ENCODE results near the gene ATP2C2. TPM values are rescaled to one million over a fixed set of nuclear protein-coding genes. Genes with fewer than 3 reads are reported as not detected.
A peak's percentile ranks its signal among the peaks of the same experiment; 100 is the strongest.

The ATP2C2 gene
- total RNA-seq, 4 donors from 2014 or later = 1.3 TPM; not detected in 3

DNA sequence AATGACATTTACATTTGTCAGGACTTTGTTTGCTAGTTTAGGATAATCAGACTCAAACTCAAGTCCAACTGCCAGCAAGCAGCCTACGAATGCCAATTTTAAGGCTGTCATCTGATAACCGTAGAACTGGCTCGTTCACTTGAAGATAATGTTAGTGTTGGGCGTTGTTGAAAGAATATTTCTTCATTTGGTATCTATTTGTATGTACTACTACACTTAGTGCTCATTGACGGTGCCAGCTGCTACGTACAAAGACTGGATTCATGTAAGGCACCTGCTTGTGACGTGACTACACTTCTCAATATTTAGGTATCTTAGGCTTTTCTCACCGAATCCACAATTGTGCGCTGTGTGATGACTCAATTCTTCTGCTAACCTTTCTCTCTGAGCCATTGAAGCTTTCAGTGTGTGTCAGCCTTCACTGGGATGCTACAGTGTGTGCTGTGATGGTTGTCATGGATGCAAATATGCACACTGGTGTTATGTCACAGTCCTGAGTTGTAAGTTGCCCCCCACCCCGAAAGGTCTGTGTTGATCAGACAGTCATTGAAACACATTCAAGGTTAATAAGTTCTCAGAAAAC lies 5.7 kb downstream of the ATP2C2 start:
- TF ChIP-seq, protein P1, sequence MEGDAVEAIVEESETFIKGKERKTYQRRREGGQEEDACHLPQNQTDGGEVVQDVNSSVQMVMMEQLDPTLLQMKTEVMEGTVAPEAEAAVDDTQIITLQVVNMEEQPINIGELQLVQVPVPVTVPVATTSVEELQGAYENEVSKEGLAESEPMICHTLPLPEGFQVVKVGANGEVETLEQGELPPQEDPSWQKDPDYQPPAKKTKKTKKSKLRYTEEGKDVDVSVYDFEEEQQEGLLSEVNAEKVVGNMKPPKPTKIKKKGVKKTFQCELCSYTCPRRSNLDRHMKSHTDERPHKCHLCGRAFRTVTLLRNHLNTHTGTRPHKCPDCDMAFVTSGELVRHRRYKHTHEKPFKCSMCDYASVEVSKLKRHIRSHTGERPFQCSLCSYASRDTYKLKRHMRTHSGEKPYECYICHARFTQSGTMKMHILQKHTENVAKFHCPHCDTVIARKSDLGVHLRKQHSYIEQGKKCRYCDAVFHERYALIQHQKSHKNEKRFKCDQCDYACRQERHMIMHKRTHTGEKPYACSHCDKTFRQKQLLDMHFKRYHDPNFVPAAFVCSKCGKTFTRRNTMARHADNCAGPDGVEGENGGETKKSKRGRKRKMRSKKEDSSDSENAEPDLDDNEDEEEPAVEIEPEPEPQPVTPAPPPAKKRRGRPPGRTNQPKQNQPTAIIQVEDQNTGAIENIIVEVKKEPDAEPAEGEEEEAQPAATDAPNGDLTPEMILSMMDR (IDR thresholded peaks at IDR 0.05) = no peak
- no peak for ATAC-seq (ENCODE audit: low FRiP score)
- no peak for DNase-seq (ENCODE audit: low spot score)

DNA sequence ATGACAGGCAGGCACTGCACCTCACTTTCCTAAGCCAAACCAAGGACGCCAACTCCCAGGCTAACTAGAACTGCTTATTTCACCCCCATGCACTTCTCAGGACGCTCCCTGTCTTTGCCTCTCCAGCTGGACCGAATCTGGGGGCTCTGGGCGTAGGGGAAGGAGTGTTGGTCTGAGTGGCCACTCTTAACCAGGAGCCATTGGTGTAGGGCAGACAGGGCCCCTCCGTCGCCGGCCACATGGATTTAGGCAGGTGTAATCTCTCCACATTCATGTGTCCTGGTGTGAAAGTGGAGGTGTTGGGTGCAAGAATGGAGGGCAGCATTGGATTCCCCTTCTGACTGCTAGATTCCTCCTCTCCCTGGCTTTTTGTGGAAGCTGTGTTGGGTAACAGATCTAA lies 9.8 kb downstream of the ATP2C2 start:
- ATAC-seq (ENCODE audit: low FRiP score) (no peak), DNase-seq (ENCODE audit: low spot score) (peak; percentile 5)
- TF ChIP-seq, protein P1 (IDR thresholded peaks at IDR 0.05) = no peak

DNA sequence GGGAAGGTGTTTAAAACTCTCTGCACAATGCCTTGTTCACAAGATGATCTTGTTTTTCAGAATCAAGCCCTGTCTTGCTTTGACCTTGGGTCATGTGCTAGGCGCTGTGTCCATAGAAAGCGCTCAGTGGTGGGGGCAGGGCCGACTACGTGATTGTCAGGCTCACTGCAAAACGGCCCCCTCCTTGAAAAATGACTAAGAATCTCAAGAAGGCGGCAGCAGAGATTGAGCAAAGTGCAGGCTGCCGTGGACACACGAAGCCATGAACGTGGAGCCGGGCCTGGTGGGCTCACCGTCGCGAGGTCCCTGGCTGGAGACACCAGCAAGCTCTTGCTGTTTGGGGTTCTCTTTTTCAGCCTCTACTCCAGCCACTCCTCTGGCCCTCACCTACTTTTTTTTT lies 10.2 kb downstream of the ATP2C2 start:
- DNase-seq (ENCODE audit: low spot score) (no peak), ATAC-seq (ENCODE audit: low FRiP score) (no peak)
- TF ChIP-seq, protein P1 (IDR thresholded peaks at IDR 0.05) = no peak

DNA sequence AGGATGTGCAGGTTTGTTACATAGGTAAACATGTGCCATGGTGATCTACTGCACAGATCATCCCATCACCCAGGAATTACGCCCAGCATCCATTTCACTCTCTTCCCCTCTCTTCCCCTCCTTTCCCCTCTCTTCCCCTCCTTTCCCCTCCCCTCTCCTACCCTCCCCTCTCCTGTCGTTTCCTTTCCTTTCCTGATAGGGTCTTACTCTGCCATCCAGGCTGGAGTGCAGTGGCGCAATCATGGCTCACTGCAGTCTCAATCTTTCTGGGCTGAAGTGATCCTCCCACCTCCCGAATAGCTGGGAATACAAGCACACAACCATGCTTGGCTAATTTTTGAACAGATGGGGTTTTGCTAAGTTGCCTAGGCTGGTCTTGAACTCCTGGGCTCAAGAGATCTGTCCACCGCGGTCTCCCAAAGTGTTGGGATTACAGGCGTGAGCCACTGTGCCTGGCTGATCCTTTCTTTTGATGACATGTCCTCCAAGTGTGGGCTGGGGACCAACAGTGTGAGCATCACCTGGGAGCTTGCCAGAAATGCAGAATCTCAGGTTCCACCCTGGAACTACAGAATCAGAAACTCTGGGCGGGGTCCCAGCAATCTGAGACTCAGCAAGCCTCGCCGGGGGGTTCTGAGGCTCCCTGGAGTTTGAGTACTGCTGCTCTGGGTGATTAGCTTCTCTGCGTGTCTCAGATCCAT lies 10.8 kb downstream of the ATP2C2 start:
- peak; percentile 7 for DNase-seq (ENCODE audit: low spot score)

DNA sequence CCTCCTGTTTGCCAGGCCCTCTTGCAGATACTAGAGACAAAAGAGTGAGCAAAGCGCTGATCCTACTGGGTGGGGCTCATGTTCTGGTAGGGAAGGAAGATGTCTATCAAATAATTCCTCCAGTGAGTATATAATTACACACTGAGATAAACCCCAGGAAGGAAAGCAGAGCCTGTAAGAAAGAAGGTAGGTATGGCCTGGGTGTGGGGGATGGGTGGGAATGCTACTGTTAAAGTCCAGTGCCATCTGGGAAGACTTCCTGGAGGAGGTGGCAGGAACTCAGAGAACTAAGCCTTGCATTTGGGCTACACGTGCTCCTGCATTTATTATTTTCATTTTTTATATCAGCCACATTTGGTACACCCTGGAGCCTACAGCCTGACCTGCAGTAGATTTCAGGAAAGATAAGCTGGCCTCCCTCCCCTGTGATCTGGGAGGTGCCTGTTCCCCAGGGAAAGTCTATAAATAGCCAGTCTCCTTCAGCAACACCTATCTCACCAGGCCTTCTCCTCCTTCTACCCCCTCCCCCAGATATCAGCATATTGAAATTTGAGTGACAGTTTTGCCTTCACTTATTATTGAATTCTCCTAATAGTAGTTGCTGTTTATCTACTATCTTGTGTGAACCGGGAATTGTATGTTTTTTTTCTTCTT lies 11.5 kb downstream of the ATP2C2 start:
- ATAC-seq (ENCODE audit: low FRiP score) = no peak
- DNase-seq (ENCODE audit: low spot score) = no peak
- TF ChIP-seq, protein P1 (IDR thresholded peaks at IDR 0.05) = no peak

More for the DNA sequence above, 10.8 kb downstream of the ATP2C2 start:
- ATAC-seq (ENCODE audit: low FRiP score) = no peak
- TF ChIP-seq, protein P1 (IDR thresholded peaks at IDR 0.05) = no peak

DNA sequence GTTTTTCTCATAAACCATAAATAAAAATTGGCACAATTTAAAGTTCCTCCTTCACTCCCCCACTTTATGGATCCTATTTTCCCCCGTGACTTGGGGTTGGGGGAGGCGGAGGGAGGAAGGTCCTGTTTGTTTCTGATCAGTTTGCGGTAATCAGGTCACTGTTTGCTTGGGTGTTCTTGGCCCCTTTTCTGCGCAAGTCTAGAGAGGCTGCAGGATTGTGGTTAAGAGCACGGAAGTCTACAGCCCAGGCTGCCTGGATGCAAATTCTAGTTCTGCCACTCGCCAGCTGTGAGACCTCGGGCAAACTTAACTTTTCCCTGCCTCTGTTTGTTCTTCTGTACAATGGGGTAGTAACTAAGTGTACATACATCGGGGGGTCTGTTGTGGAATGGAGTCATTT lies 12.1 kb downstream of the ATP2C2 start:
- TF ChIP-seq, protein P1 (IDR thresholded peaks at IDR 0.05) = no peak
- peak; percentile 1 for DNase-seq (ENCODE audit: low spot score)
- no peak for ATAC-seq (ENCODE audit: low FRiP score)
